K562 (cell line): ENCODE data around the gene ABHD17C. TPM values are rescaled to one million over a fixed set of nuclear protein-coding genes. Genes with fewer than 3 reads are reported as not detected.

Experiments
- ATAC-seq: fragments of 200-7000 bp; cut with Tn5 transposase; 3 replicates; pipeline ENCODE4 v1.9.1; 2020; ENCODE audit warnings: moderate library complexity
- BruUV-seq: library from RNA; stranded (reverse); fragments of 400-500 nt; replicated peaks from 2 replicates; lab custom pipeline; 2021; lab: Mats Ljungman, UMichigan
- CTCF ChIA-PET: fragments of 300-600 bp; formaldehyde crosslinking; extraction: SDS; loops from one replicate; lab custom pipeline; 2021; ENCODE audit warnings: low intra/inter-chr PET ratio; lab: Yijun Ruan, JAX
- POLR2A ChIA-PET: fragments of 300-600, 350-650 bp; sonication (Branson Sonifier 250); formaldehyde crosslinking; extraction: SDS; loops from one replicate; lab custom pipeline; 2021; ENCODE audit warnings: antibody characterized with exemption, inconsistent platforms; lab: Yijun Ruan, JAX
- DNase-seq, 4 experiments: peaks; one replicate each; pipeline versions ENCODE4 v3.0.0 to v3.0.0-alpha.2; 2011 to 2018; ENCODE audit warnings: low spot score in 3 of 4, mixed read lengths in 3 of 4; ENCODE audit errors: extremely low read depth in 1 of 4
- FAIRE-seq: peaks from 2 replicates; lab custom pipeline; 2011; peaks lifted over from hg19 to GRCh38; lab: Jason Lieb, UNC
- H2AFZ ChIP-seq: 2 replicates; pipeline ENCODE4 v1.6.0; 2011; ENCODE audit warnings: low read depth, low read length, control low read depth, inconsistent platforms
- H3K27ac ChIP-seq: fragments of 200-600 bp; 3 replicates; pipeline ENCODE4 v1.8.0; 2011; ENCODE audit warnings: low read depth, mild to moderate bottlenecking, control low read depth, inconsistent platforms, low read length, moderate library complexity, mixed read lengths; ENCODE audit errors: extremely low read depth
- H3K27me3 ChIP-seq, 2 experiments: fragments of 300-600 bp in 1 of 2; 2 replicates in 1 of 2; 3 replicates in 1 of 2; pipeline versions ENCODE4 v1.6.0 to v1.8.0; 2011; ENCODE audit warnings: inconsistent platforms in 2 of 2, low read length in 2 of 2, mild to moderate bottlenecking in 1 of 2, mixed read lengths in 1 of 2, moderate library complexity in 1 of 2; ENCODE audit not compliant: control insufficient read depth in 2 of 2, insufficient read depth in 2 of 2
- H3K36me3 ChIP-seq: fragments of 300-600 bp; 3 replicates; pipeline ENCODE4 v1.8.0; 2011; ENCODE audit warnings: mild to moderate bottlenecking, low read length, inconsistent platforms; ENCODE audit not compliant: control insufficient read depth, insufficient read depth
- H3K4me1 ChIP-seq, 2 experiments: fragments of 200-600 bp in 1 of 2; replicated peaks in 1 of 2; 2 replicates in 1 of 2; 3 replicates in 1 of 2; pipeline versions ENCODE4 v1.5.1 to v1.8.0; 2011; ENCODE audit warnings: inconsistent platforms in 2 of 2, low read length in 2 of 2, mild to moderate bottlenecking in 1 of 2, mixed read lengths in 1 of 2, moderate library complexity in 1 of 2; ENCODE audit not compliant: control insufficient read depth in 2 of 2, insufficient read depth in 2 of 2
- H3K4me2 ChIP-seq: 2 replicates; pipeline ENCODE4 v1.6.1; 2011; ENCODE audit warnings: low read length, control low read depth, inconsistent platforms, mixed read lengths; ENCODE audit not compliant: insufficient read depth
- H3K4me3 ChIP-seq: fragments of 200-600 bp; sonication (generic), shearing (Covaris generic); 2 replicates; pipeline ENCODE4 v1.5.1; 2016; ENCODE audit warnings: control low read depth, inconsistent platforms
- H3K79me2 ChIP-seq: fragments of 200-600 bp; 3 replicates; pipeline ENCODE4 v1.8.0; 2011; ENCODE audit warnings: low read length, inconsistent platforms; ENCODE audit not compliant: control insufficient read depth, insufficient read depth
- H3K9ac ChIP-seq, 2 experiments: 2 replicates each; pipeline versions ENCODE4 v1.6.0 to v1.6.1; 2011; ENCODE audit warnings: low read depth in 2 of 2, low read length in 2 of 2, control low read depth in 1 of 2, inconsistent platforms in 1 of 2, mild to moderate bottlenecking in 1 of 2, mixed read lengths in 1 of 2; ENCODE audit not compliant: insufficient read depth in 1 of 2
- H3K9me1 ChIP-seq: one replicate; pipeline ENCODE4 v1.6.0; 2011; ENCODE audit warnings: inconsistent platforms, mild to moderate bottlenecking, low read length, moderate library complexity; ENCODE audit not compliant: control insufficient read depth, insufficient read depth
- H3K9me3 ChIP-seq: replicated peaks from 2 replicates; pipeline ENCODE4 v1.5.1; 2011; ENCODE audit warnings: low read depth, low read length, inconsistent platforms; ENCODE audit not compliant: control insufficient read depth, insufficient read depth
- H4K20me1 ChIP-seq: replicated peaks from 2 replicates; pipeline ENCODE4 v1.6.1; 2011; ENCODE audit warnings: low read length, inconsistent platforms, mixed read lengths; ENCODE audit not compliant: control insufficient read depth, insufficient read depth
- BRD9 ChIP-seq: fragments of 450-650 bp; IDR thresholded peaks from 2 replicates; pipeline ENCODE4 v1.6.1; 2018; ENCODE audit warnings: low read depth; ENCODE audit not compliant: partially characterized antibody
- HNRNPLL ChIP-seq: fragments of 200-400 bp; formaldehyde crosslinking; IDR thresholded peaks from 2 replicates; pipeline ENCODE4 v1.6.1; 2017; ENCODE audit warnings: low read length, low read depth, mild to moderate bottlenecking; ENCODE audit not compliant: poor library complexity, severe bottlenecking
- TSHZ1 ChIP-seq: fragments of 250-450 bp; sonication (Bioruptor Pico); IDR thresholded peaks from 2 replicates; pipeline ENCODE4 v1.4.0; 2020; ENCODE audit warnings: mild to moderate bottlenecking, moderate library complexity
- ZNF165 ChIP-seq: fragments of 250-450 bp; sonication (Bioruptor Pico); IDR thresholded peaks from 2 replicates; pipeline ENCODE4 v1.4.0; 2020; ENCODE audit warnings: borderline replicate concordance
- WGBS: fragments of 100-300 bp; shearing (Covaris generic); methylation state at CpG from one replicate; pipeline ENCODE4 v1.1.6; 2016; ENCODE audit warnings: low coverage, mixed read lengths; ENCODE audit not compliant: insufficient coverage; ENCODE audit errors: missing lambda C conversion rate; 5-methylcytosine and 5-hydroxymethylcytosine counted together
- in situ Hi-C: fragments of 300-500 bp; cut with MboI; formaldehyde crosslinking; loops from 4 replicates; pipeline ENCODE4 v1.15.0; 2018; ENCODE audit warnings: inconsistent platforms, mixed read lengths
- intact Hi-C: fragments of 100-400 bp; cut with micrococcal nuclease; formaldehyde crosslinking; loops from 2 replicates; pipeline ENCODE4 v1.14.2; 2022
- polyA plus RNA-seq, 8 experiments: library from polyadenylated mRNA; depleted of rRNA in 4 of 8; stranded (reverse) in 5 of 8; unstranded in 3 of 8; fragments of >200 nt; fragmentation: Nextera tagmentation in 2 of 8; fragmentation: Illumina TruSeq in 1 of 8; extraction: Ambion mirVana in 2 of 8; extraction: Trizol in 1 of 8; gene quantifications; 2 replicates each; pipeline versions ENCODE4 v1.2.1 to v1.2.3, GENCODE V29; 2011 to 2014; ENCODE audit warnings: inconsistent platforms in 1 of 8, missing spikeins in 1 of 8
- total RNA-seq, 7 experiments: library from RNA; depleted of rRNA in 6 of 7; stranded (reverse); fragments of >200 nt in 6 of 7; fragmentation: Illumina TruSeq in 2 of 7; extraction: Trizol in 2 of 7; gene quantifications; 2 replicates each; pipeline versions ENCODE4 v1.2.1 to v1.2.3, GENCODE V29; 2011 to 2021; ENCODE audit warnings: low replicate concordance in 1 of 7

Gene ABHD17C
- total and polyA plus RNA-seq, 9 of the 15 experiments (the other 6 are each of a cell fraction or from before 2014, with no cell fraction given) = 0.04 to 0.42 (median 0.19) TPM; not detected in 1

- CTCF ChIA-PET = no interaction called here
- H3K79me2 ChIP-seq = no peaks in the 10 kb centered on the region
- 2% methylated on average over 5 of the region's 5 CpGs for WGBS
- ATAC-seq = no peak
- POLR2A ChIA-PET = interaction anchor here (1.0 kb wide), 1 partner anchor 53 kb away, joined by 4 read pairs; no protein-coding TSS in a partner anchor
- no peaks in the 10 kb centered on the region for H3K9me1 ChIP-seq
- no peak for DNase-seq
- no peak for TF ChIP-seq ZNF165 (CRISPR knock-in tag)
- H3K27ac ChIP-seq = no peak overlapping the region
- H3K9ac ChIP-seq = no peak overlapping the region
- no peaks in the 10 kb centered on the region for H3K9me3 ChIP-seq
- FAIRE-seq = no peak
- in situ Hi-C loops (no loop called here), intact Hi-C loops (no loop called here)
- no peaks in the 10 kb centered on the region for H3K36me3 ChIP-seq
- no peak overlapping the region for H3K4me2 ChIP-seq
- BruUV-seq = no TSS peak
- peaks cover 9 to 24% of the 10 kb centered on the region in 2 experiments; a peak in 4 of 5 replicates for H3K27me3 ChIP-seq
- H3K4me3 ChIP-seq = no peak overlapping the region
- H4K20me1 ChIP-seq = no peaks in the 10 kb centered on the region; the same call in 1 of the 2 replicates
- no peaks in the 10 kb centered on the region for H3K4me1 ChIP-seq
- H2AFZ ChIP-seq = no peak overlapping the region
Observed at GRCh38 chr15:80732818-80733217, 37.7 kb downstream of the ABHD17C start.

DNA sequence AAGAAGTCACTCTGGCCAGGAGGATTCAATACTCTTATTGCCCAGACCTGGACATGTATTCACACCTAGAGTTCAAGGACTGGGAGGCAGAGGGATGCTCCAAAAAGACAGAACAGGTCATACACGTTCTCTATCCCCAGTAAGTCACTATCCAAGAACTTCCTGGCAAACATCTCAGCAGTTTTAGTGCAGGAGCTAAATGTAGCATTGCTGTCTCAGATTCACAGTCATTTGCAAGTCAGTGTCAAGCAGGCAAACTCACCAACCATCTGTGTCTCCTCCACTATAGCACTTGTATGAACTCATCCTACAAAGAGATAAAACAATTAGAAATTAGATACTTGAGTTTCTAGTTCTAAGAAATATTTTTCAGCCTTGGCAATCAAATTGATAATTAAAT is 38.4 kb downstream of the ABHD17C start:
- BruUV-seq = no TSS peak
- Histone ChIP-seq H3K79me2 (no peaks in the 10 kb centered on the region), H4K20me1 (no peaks in the 10 kb centered on the region; the same call in 1 of the 2 replicates), H2AFZ (no peak overlapping the region), H3K4me2 (no peak overlapping the region), H3K27me3 (peaks cover 9 to 30% of the 10 kb centered on the region in 2 experiments; a peak in 4 of 5 replicates), H3K9ac (no peak overlapping the region), H3K9me3 (no peaks in the 10 kb centered on the region), H3K4me1 (no peaks in the 10 kb centered on the region), H3K27ac (no peak overlapping the region), H3K9me1 (no peaks in the 10 kb centered on the region), H3K4me3 (no peak overlapping the region), H3K36me3 (no peaks in the 10 kb centered on the region)
- no peak for TF ChIP-seq BRD9
- no peak for TF ChIP-seq HNRNPLL
- no peak for TF ChIP-seq TSHZ1
- ChIA-PET POLR2A (interaction anchor here (1.0 kb wide), 1 partner anchor 52 kb away, joined by 4 read pairs; no protein-coding TSS in a partner anchor), CTCF (no interaction called here)
- in situ Hi-C loops = no loop called here
- DNase-seq (no peak), FAIRE-seq (no peak), ATAC-seq (no peak)
- intact Hi-C loops = no loop called here
- 0% methylated on average over 1 of the region's 1 CpG for WGBS
